Psoas muscle (tissue), 8 donors: ENCODE results near the gene NPL. TPM values are rescaled to one million over a fixed set of nuclear protein-coding genes. Genes with fewer than 3 reads are reported as not detected.

Source experiments
- ATAC-seq, 4 donors: fragments of 200-7000 bp; cut with Tn5 transposase; one replicate each; pipeline ENCODE4 v1.9.1; 2020; ENCODE audit warnings: moderate library complexity in 3 of 4, mild to moderate bottlenecking in 2 of 4
- DNase-seq, 2 donors: peaks; one replicate each; pipeline ENCODE4 v3.0.0-alpha.2; 2020
- H3K27ac ChIP-seq: fragments of 200-600 bp; one replicate; pipeline ENCODE4 v1.8.0; 2022
- H3K27me3 ChIP-seq, 3 donors: fragments of 200-600 bp in 1 of 3; one replicate each; pipeline versions ENCODE4 v1.6.1 to v1.8.0; 2013 to 2022; ENCODE audit warnings: low read length in 2 of 3, mild to moderate bottlenecking in 2 of 3, moderate library complexity in 1 of 3; ENCODE audit not compliant: insufficient read depth in 3 of 3
- H3K36me3 ChIP-seq, 2 donors: fragments of 200-600 bp in 1 of 2; one replicate each; pipeline versions ENCODE4 v1.6.1 to v1.8.0; 2013 to 2022; ENCODE audit warnings: low read depth in 1 of 2, mild to moderate bottlenecking in 1 of 2, moderate library complexity in 1 of 2; ENCODE audit not compliant: insufficient read depth in 1 of 2
- H3K4me1 ChIP-seq: fragments of 200-600 bp; one replicate; pipeline ENCODE4 v1.8.0; 2022
- H3K4me3 ChIP-seq: fragments of 200-600 bp; one replicate; pipeline ENCODE4 v1.8.0; 2022; ENCODE audit warnings: mild to moderate bottlenecking
- H3K9me3 ChIP-seq: fragments of 200-600 bp; one replicate; pipeline ENCODE4 v1.8.0; 2022
- WGBS, 3 donors: extraction: QIAGEN DNeasy Blood & Tissue Kit; methylation state at CpG; one replicate each; pipeline versions ENCODE4 v1.1.6 to v1.1.7; 2013; 5-methylcytosine and 5-hydroxymethylcytosine counted together
- intact Hi-C, 2 donors: fragments of 100-400 bp; cut with DNase I; formaldehyde crosslinking; loops; one replicate each; pipeline versions ENCODE4 v1.11.0 to v1.14.2; 2022
- polyA plus RNA-seq, 3 donors: library from polyadenylated mRNA; stranded (reverse); fragments of 200-250 nt; gene quantifications; one replicate each; pipeline ENCODE4 v1.2.3, GENCODE V29; 2013
- total RNA-seq, 4 donors: library from RNA; stranded (reverse); fragmentation: NEBNext Ultra II Directional in 2 of 4; extraction: Animal tissue kit (Norgen Biotek cat#: 25700) in 2 of 4; gene quantifications; one replicate each; pipeline versions ENCODE4 v1.2.1 to v1.2.4, GENCODE V29; 2021 to 2023
- TF ChIP-seq, protein P1 (sequence below): fragments of 200-600 bp; IDR thresholded peaks from one replicate; pipeline ENCODE4 v1.8.0; 2022; ENCODE audit warnings: antibody characterized with exemption
- donor health status: healthy with polysubstance abuse.
- donor health status: DM: no; HTN: no; CAD: no; lungs with moderate emphysema.
- donor health status: Bipolar disorder and iron deficiency.
- donor health status: healthy.
- donor health status: DM: yes; HTN: yes; CAD: no.
- donor health status: DM: no; HTN: no; CAD: no.
- donor health status: DM: no; HTN: no; CAD: no.
- donor health status: DM: yes; HTN: yes; CAD: no.

Gene NPL
- total and polyA plus RNA-seq, 7 donors: 2.2 to 6.7 (median 4.3) TPM

DNA sequence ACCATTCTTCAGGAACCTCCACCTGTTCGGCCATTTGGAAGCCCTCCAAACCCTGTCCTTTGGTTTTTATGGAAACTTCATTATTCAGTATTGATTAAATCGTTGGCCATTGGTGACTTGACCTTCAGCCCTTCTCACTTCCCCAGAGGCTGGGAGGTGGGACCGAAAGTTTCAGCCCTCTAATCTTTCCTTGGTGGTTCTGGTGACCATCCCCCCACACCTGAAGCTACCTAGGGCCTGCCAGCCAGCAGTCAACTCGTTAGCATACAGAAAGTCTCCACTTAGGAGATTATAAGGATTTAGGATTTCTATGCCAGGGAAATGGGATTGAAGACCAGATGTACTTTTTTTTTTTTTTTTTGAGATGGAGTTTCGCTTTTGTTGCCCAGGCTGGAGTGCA lies 56.3 kb downstream of the NPL start:
- H3K36me3 ChIP-seq: peaks cover 21 to 79% of the 10 kb centered on the region in 2 donors
- ATAC-seq (no peak), DNase-seq (no peak)
- H3K4me3 ChIP-seq: no peak overlapping the region
- 75 to 82% (median 76%) methylated on average over 5 of the region's 5 CpGs for WGBS, 3 donors
- no peaks in the 10 kb centered on the region for H3K9me3 ChIP-seq
- no peak overlapping the region for H3K27ac ChIP-seq
- TF ChIP-seq, protein P1, sequence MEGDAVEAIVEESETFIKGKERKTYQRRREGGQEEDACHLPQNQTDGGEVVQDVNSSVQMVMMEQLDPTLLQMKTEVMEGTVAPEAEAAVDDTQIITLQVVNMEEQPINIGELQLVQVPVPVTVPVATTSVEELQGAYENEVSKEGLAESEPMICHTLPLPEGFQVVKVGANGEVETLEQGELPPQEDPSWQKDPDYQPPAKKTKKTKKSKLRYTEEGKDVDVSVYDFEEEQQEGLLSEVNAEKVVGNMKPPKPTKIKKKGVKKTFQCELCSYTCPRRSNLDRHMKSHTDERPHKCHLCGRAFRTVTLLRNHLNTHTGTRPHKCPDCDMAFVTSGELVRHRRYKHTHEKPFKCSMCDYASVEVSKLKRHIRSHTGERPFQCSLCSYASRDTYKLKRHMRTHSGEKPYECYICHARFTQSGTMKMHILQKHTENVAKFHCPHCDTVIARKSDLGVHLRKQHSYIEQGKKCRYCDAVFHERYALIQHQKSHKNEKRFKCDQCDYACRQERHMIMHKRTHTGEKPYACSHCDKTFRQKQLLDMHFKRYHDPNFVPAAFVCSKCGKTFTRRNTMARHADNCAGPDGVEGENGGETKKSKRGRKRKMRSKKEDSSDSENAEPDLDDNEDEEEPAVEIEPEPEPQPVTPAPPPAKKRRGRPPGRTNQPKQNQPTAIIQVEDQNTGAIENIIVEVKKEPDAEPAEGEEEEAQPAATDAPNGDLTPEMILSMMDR: no peak
- H3K4me1 ChIP-seq: peaks cover 27% of the 10 kb centered on the region
- intact Hi-C loops: no loop called here
- H3K27me3 ChIP-seq: no peaks in the 10 kb centered on the region

DNA sequence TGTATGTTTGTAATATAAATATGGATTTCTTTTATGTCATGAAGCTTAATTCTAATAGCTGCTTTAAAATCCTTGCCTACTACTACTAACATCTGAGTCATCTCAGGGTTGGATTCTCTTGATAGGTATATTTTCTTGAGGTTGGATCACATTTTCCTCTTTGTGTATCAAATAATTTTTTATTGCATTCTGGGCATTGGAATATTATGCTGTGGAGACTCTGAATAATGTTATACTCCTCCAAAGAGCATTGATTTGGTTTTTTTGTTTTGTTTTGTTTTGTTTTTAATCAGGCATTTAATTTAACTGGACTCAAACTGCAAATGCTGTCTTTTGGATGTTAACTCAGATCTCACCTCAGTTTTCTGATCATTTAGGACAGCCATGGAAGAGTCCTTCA lies 57.5 kb downstream of the NPL start:
- Histone ChIP-seq H3K4me1 (peaks cover 15% of the 10 kb centered on the region), H3K9me3 (no peaks in the 10 kb centered on the region), H3K27me3 (no peaks in the 10 kb centered on the region), H3K27ac (no peak overlapping the region), H3K36me3 (peaks cover 23 to 90% of the 10 kb centered on the region in 2 donors), H3K4me3 (no peak overlapping the region)
- intact Hi-C loops: no loop called here
- TF ChIP-seq, protein P1: no peak
- DNase-seq (no peak), ATAC-seq (no peak)

DNA sequence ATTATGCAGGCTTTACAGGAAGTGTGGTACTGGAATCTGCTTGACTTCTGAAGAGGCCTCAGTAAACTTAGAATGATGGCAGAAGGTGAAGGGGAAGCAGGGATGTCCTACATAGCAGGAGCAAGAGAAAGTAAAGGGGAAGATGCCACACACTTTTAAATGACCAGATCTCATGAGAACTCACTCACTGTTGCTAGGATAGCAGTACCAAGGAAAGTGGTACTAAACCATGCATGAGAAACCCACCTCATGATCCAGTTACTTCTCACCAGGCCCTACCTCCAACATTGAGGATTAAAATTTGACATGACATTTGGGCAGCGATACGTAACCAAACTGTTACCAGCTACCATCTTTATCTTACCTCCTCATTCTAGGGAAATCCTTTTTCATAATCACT lies 59.2 kb downstream of the NPL start:
- Histone ChIP-seq H3K27ac (no peak overlapping the region), H3K4me3 (no peak overlapping the region), H3K4me1 (no peaks in the 10 kb centered on the region), H3K36me3 (peaks cover 29 to 98% of the 10 kb centered on the region in 2 donors), H3K27me3 (no peaks in the 10 kb centered on the region), H3K9me3 (no peaks in the 10 kb centered on the region)
- DNase-seq (no peak), ATAC-seq (no peak)
- intact Hi-C loops: no loop called here
- 95 to 100% (median 99%) methylated on average over 2 of the region's 2 CpGs for WGBS, 3 donors
- TF ChIP-seq, protein P1: no peak

DNA sequence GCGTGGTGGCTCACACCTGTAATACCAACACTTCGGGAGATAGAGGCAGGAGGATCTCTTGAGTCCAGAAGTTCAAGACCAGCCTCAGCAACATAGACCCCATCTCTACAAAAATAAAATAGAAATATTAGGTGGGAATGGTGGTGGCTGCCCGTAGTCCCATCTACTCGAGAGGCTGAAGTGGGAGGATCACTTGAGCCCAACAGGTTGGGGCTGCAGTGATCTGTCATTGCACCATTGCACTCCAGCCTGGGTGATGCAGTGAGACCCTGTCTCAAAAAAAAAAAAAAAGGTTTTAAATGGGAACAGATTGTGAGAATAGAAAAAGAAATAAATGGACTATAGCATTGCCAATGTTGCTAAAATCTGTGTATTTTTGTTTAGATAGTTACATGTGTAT lies 60.7 kb downstream of the NPL start:
- Histone ChIP-seq H3K27me3 (no peaks in the 10 kb centered on the region), H3K9me3 (no peaks in the 10 kb centered on the region), H3K4me3 (no peak overlapping the region), H3K36me3 (peaks cover 37 to 98% of the 10 kb centered on the region in 2 donors), H3K4me1 (no peaks in the 10 kb centered on the region), H3K27ac (no peak overlapping the region)
- 83 to 98% (median 94%) methylated on average over 4 of the region's 4 CpGs for WGBS, 3 donors
- ATAC-seq (no peak), DNase-seq (no peak)
- TF ChIP-seq, protein P1: no peak
- intact Hi-C loops: loop anchor here in 1 of 2 donors (5.0 kb wide), 1 partner anchor 37 kb away; no protein-coding TSS in a partner anchor

DNA sequence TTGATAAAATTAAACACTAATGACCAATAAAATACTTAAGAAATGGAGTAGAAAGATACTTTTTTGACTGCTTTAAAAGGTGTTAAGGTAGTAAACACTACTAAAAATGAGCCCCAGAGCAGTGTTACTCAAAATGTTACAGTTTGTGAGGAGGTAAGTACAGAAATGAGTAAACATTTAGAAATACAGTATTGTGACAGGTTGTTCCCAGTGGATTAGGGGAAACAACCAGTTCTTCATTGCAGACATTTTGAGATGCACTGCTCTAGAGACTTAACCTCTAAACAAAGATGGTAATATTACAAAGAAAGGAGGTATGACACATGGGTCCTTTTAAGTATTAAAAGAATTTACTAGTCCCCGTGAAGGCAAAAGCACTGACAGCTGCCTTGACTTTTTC lies 62.3 kb downstream of the NPL start:
- no peak for ATAC-seq
- Histone ChIP-seq H3K4me1 (no peaks in the 10 kb centered on the region), H3K27ac (no peak overlapping the region), H3K4me3 (no peak overlapping the region), H3K36me3 (peaks cover 34 to 98% of the 10 kb centered on the region in 2 donors), H3K27me3 (no peaks in the 10 kb centered on the region), H3K9me3 (no peaks in the 10 kb centered on the region)
- TF ChIP-seq, protein P1: no peak
- 85 to 92% (median 87%) methylated on average over 1 of the region's 1 CpG for WGBS, 3 donors
- no peak for DNase-seq
- intact Hi-C loops: loop anchor here in 1 of 2 donors (5.0 kb wide), 1 partner anchor 35 kb away; no protein-coding TSS in a partner anchor
